GM19372 (cell line): ENCODE data around the gene ZNF292.
"Not testable (repeated sequence)": the region's sequence is repeated elsewhere in the genome, so short reads cannot be mapped to it uniquely, and the experiment has no call there.

Experiments used
- ATAC-seq: cut with Tn5 transposase; IDR thresholded peaks from one replicate; pipeline ENCODE4 v1.9.1; 2021; ENCODE audit warnings: mild to moderate bottlenecking, low read depth, moderate library complexity; ENCODE audit not compliant: unreplicated experiment

Gene ZNF292

DNA sequence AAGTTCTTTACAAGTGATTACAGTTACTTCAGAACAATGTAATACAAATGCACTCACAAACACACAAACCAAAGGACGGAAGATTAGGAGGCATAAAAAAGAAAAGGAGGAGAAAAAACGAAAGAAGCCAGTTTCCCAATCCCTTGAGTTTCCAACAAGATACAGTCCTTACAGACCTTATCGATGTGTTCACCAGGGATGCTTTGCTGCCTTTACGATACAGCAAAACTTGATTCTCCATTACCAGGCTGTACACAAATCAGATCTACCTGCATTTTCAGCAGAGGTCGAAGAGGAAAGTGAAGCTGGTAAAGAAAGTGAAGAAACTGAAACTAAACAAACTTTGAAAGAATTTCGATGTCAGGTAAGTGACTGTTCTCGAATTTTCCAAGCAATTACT lies 104.4 kb downstream of the ZNF292 start:
- no peak for ATAC-seq

DNA sequence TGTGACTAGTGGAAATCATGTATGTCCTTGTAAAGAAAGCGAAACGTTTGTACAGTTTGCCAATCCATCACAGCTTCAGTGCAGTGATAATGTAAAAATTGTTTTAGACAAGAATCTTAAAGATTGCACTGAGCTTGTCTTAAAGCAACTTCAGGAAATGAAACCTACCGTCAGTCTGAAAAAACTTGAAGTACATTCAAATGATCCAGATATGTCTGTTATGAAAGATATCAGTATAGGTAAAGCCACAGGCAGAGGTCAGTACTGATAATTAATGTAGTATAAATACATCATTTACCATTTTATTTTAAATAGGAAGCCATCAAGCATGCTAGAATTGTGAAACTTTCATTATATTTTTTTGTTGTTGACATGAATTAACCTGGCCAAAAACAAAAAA lies 106.2 kb downstream of the ZNF292 start:
- no peak for ATAC-seq

DNA sequence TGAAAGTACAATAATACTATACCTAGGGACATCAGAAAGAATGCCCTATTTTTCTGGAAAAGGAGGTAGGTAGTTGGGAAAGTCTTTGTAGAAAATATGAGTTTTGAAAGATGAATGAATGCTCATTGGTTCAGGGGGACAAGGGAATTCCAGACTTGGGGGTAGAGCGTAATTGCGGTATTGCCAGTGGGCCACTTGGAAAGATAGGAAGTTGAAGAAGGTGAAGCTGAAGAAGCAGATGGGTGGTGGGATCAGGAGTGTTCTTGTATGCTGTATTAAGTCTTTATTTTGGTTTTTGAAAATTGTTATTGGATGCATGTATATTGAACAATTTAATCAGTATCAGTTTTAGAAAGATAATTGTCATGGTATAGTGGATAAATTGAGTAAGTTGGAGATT lies 109.1 kb downstream of the ZNF292 start:
- ATAC-seq, result no peak

DNA sequence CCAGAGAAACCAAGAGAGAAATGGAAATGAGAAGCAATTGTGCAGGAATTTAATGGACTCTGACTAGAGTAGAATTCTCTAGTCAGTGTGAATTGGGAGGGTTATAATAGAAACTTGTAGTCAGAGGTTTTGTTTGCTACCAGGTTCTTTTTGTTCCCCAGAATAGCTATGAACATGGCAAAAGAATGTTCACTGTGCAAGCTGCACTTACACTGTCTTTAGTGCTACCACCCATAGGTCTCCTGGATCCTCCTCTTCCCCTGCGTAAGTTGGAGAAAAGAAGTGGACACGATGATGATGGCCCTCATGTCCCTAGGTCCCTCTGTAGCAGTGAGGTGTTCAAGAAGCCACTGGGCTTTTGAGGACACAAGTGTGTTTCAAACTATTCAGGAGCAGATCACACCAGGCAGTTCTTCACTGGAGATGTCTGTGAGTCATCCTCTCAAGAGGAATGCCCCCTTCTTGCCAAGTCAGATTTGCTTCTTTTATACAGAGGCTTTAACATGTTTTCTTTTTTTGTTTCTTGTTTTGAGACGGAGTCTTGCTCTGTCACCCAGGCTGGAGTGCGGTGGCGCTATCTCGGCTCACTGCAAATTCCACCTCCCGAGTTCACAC lies 119.4 kb downstream of the ZNF292 start:
- no peak for ATAC-seq

DNA sequence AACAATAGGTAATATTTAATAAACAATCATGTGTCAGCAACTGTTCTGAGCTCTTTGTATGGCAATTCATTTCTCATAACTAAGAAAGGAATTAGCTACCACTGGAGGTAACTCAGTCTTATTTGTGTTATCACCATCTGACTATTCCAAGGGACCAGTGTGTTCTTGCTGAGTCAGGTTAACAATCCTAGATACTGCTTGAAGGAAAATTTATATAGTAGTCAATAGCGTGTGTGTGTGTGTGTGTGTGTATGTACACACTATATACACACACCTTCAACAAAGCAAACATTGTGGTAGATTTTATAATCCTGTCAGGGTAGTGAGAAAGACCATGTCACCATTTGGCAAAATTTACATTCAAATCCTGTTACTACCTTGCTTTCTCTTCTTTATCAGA lies 121.3 kb downstream of the ZNF292 start:
- ATAC-seq, result no peak

DNA sequence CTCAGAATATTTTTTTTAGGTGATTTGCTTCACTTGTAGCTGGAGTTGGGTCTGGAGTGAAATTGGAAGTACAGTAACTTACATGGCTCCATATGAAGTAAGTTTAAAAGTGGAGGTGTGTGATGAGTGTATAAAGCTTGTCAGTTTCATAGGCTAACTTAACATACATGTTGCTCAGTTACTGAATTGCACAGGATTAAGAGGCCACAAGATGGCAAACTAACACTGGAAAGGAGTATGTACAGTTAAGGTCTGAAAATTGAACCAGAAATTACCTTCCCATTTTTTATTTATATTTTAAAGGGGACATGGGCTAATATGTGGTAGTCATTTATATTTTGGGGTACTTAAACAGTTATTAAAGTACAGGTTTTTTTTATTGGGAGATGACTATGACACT lies 121.8 kb downstream of the ZNF292 start:
- ATAC-seq, result no peak

DNA sequence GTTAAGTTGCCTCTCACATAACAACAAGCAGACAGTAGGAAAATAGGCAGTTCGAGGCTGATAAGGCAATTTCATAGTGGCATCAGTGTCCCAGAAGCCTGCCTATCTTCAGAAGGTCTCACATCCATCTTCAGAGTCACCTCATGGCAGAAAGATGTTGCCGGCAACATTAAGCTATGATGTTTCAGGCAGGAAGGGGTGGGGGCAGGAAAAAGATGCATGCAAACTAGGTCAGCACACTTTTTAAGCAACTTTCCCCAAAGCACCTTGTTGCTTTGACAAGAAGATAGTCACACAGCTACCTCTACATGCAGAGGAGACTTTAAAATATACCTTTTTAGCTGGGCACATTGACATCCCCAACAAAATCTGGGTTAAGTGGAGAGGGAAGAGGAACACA lies 123.8 kb downstream of the ZNF292 start:
- no peak for ATAC-seq

DNA sequence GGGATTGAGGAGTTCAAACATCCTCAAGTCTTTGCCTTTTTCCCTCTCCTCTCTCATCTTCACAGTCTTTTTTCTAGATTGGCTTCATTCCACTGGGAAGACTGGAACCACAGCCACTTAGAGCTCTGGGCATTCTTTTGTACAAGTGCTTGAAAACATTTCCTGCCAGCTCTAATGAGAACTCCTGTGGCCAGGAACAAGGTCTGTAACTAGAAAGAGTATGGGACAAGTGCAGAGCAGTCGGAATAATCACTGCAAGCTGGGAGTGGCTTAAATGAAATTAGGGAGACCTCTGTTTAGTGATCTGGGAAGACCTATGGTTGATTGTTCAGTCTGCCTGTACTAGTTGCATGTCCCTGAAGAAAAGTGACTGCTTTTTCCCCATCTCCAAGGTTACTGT lies 126.1 kb downstream of the ZNF292 start:
- no peak for ATAC-seq

DNA sequence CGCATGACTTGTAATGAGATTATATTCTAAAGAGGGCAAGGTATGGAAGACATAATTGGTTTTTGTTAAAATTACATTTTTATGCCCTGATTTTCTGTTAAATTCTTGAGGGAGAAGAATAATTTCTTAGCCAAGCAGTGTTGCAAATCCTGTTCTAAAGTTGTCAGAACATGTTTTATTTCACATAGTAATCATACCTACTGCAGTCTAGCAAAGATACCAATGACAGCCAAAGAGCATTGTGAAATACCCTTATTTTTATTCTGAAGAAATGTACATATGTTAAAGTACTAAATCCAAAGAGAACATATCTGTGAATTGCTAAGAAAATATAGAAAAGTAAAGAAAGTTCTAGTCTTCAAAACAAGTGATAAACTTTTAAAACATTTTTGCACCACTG lies 127.4 kb downstream of the ZNF292 start:
- ATAC-seq, result no peak

DNA sequence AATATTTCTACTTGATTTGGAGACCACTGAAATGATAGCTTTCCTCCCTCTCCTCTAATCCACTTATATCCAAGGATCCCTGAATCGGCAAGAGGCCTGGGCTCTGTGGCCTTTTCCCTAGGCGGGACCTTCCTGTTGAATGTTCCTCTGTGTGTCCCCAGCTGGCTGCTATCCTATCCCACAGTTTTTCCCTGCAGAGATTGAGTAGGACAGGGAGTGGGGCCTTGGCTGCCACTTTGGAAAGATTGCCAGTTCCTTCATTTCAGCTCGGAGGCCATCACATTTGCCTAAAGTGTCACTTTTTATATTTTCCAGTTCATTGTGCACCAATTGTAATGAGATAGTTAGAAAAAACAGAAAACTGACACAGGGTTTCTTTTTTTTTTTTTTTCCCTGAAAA lies 128.1 kb downstream of the ZNF292 start:
- no peak for ATAC-seq

DNA sequence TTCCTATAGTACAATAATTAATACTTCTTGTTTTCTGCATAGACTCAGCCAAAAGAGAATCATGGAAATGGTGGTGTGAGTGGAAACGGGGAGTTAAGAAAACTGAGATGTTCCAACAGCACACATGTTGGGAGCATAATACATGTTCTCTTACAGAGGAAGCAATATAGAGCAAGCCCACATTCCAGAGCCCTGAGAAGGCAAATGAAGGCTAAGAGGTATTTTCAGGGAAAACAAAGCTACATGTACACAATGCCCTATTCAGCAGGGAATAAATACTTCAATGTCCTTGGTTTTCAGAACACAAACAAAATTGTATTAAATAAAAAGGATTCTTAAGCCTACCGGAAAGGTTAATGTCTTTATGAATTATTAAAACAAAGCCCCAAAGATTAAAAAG lies 131.9 kb downstream of the ZNF292 start:
- no peak for ATAC-seq

DNA sequence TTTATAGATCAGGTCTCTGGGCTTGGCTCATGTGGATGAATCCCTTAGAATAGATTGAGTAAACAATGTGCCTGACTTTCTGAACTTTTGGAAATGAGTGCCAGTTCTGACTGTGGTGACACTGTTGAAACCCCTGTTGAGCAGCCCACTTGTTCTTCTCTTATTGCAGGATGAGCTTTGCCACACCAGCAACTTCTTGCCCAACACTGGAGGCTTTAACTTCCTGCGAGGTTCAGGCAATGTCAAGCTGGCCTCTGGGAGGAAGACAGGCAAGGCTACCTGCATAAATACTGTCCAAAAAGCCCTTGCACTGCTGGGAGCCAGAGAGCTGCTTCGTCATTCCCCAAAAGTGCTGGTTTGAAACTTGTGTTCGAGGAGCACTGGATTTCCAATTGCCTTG lies 134.2 kb downstream of the ZNF292 start:
- ATAC-seq, result no peak

DNA sequence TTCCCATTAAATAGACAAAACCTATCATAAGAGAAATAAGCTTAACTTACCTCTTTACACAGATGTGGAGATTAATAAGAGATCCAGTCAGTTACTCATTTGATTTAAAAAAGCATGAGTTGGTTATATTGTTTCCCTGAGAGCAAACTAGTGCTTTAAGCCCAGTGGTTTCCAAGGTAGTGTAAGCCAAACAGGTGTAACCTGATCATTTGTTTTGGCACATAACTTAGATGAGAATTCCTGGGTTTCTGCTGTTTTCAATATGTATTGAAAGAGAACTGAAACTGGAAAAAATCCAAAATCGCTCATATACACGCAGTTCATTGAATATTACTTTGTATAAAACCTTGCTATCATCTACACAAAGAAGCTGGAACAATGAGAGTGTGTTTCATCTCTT lies 136.5 kb downstream of the ZNF292 start:
- ATAC-seq, result no peak

DNA sequence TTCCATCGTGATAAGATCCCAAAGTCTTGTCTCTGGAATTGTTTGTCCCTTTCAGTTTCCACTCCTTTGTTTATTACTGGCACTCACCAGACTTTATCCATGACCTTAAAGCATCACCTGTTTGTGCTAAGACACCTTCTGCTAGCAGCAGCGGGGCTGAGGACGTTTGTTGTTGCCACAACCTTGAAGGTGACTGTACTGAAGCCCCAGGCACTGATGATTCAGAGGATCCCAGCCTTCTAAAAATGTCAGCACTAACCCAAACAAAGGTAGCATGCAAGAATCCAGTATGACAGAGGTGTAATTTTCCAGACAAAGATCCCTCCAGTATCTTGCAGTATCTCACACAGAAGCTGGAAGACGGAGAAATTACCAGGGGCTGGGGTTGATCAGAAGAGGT lies 138.2 kb downstream of the ZNF292 start:
- no peak for ATAC-seq

DNA sequence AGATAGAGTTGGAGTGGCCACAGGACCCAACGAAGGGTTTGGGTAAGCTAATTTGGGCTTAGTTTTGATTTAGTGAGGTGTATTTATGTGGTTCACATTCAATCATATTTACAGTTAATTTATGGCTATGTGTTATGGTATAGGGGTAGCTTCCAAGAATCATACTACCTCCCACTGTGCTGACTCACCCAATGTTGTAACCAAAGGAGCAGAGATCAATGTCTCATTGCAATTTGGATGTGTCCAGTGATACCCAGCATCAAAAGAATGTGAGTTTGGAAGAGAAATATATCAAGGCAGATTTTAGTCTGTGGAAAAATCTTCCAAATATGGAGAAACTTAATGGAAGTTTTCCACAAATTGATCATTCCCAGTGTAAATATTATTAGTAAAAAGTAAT lies 141.8 kb downstream of the ZNF292 start:
- ATAC-seq, result no peak

DNA sequence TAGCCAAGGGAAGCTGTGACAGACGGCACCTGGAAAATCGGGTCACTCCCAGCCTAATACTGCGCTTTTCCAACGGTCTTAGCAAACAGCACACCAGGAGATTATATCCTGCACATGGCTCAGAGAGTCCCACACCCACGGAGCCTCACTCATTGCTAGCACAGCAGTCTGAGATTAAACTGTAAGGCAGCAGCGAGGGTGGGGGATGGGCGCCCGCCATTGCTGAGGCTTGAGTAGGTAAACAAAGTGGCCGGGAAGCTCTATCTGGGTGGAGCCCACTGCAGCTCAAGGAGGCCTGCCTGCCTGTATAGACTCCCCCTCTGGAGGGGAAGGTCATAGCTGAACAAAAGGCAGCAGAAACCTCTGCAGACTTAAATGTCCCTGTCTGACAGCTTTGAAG lies 145.9 kb downstream of the ZNF292 start:
- ATAC-seq, result not testable (repeated sequence)

DNA sequence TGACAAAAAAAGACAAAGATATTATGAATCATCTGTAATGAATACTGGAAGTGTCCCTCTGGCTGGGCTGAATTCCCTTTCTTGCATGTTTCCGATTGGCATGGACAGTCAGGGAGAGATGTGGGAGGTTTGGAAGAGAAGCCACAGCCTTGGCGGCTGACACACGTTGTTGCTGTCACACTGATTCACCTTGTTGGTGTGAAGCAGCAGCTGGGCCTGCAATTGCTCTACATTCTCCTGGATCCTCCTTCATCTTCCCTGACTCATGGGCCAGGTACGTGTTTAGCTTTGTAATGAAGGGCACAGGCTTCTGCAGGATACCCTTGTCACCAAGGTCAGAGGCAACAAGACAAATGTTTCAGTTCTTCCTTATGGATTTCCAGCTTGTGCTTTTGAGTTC lies 153.6 kb downstream of the ZNF292 start:
- no peak for ATAC-seq

DNA sequence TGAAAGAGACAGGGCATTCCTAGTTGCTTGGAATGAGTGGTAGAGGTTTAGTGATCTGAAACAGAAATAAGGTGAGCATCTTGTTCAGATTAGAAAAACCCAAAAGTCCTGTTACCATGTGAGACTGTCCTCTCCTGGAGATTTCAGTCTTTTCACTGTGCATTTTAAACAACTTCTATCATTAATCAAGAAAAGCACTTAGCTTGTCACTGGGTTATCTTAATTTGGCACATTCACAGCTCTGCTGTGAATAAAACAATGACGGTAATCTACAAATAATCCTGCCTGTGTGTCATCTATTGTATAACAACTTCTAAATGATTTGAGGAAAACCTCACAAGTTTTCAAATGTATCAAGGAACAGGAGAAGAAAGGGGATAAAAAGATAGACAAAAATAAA lies 157.5 kb downstream of the ZNF292 start:
- ATAC-seq, result no peak
